Type B pancreatic cell (in vitro differentiated cells): ENCODE measurements around the gene CYTH1. TPM values are rescaled to one million over a fixed set of nuclear protein-coding genes. Genes with fewer than 3 reads are reported as not detected.

Experiments
- DNase-seq: peaks from one replicate; pipeline ENCODE4 v3.0.0; 2021; ENCODE audit warnings: mixed read lengths; ENCODE audit not compliant: unreplicated experiment; ENCODE audit errors: extremely low spot score
- H3K27ac Mint-ChIP-seq: 2 replicates; pipeline ENCODE4 v1.8.0; 2021; ENCODE audit warnings: mild to moderate bottlenecking, mixed read lengths
- H3K27me3 Mint-ChIP-seq: 2 replicates; pipeline ENCODE4 v1.8.0; 2021; ENCODE audit warnings: mixed read lengths
- H3K36me3 Mint-ChIP-seq: 2 replicates; pipeline ENCODE4 v1.8.0; 2021; ENCODE audit warnings: mixed read lengths
- H3K4me1 Mint-ChIP-seq: one replicate; pipeline ENCODE4 v1.8.0; 2021; ENCODE audit warnings: mixed read lengths; ENCODE audit not compliant: unreplicated experiment
- H3K4me3 Mint-ChIP-seq: 2 replicates; pipeline ENCODE4 v1.8.0; 2021; ENCODE audit warnings: mild to moderate bottlenecking, mixed read lengths
- H3K9me3 Mint-ChIP-seq: 2 replicates; pipeline ENCODE4 v1.8.0; 2021; ENCODE audit warnings: mixed read lengths
- total RNA-seq: library from RNA; stranded (reverse); gene quantifications from 2 replicates; pipeline ENCODE4 v1.2.1, GENCODE V29; 2021; ENCODE audit warnings: low replicate concordance
- TF ChIP-seq, protein P1 (sequence below): fragments of 200-600 bp; sonication (generic); conservative IDR thresholded peaks from 2 replicates; pipeline ENCODE4 v1.5.0; 2021; ENCODE audit warnings: antibody characterized with exemption, mild to moderate bottlenecking

The CYTH1 gene
- total RNA-seq, 1 donor from 2014 or later = 30.3 TPM

DNA sequence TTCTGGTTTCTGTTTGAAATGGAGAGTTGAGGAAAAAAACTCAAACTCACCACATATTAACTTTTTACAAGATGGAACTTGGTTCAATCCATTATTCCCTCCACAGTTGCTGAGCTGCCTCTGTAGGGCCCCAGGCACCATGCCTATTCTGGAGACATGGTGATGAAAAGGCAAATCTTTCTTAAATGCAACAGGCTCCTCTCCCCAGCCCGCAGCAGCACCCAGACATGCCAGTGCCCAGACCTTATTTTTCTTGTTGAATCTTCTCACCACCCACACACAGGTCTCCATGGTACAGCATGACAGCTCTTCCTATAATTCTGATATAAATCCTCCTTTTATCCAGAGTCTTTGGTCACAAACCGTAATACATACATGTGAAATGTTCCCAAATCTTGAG lies 7.6 kb downstream of the CYTH1 start:
- TF ChIP-seq, protein P1, sequence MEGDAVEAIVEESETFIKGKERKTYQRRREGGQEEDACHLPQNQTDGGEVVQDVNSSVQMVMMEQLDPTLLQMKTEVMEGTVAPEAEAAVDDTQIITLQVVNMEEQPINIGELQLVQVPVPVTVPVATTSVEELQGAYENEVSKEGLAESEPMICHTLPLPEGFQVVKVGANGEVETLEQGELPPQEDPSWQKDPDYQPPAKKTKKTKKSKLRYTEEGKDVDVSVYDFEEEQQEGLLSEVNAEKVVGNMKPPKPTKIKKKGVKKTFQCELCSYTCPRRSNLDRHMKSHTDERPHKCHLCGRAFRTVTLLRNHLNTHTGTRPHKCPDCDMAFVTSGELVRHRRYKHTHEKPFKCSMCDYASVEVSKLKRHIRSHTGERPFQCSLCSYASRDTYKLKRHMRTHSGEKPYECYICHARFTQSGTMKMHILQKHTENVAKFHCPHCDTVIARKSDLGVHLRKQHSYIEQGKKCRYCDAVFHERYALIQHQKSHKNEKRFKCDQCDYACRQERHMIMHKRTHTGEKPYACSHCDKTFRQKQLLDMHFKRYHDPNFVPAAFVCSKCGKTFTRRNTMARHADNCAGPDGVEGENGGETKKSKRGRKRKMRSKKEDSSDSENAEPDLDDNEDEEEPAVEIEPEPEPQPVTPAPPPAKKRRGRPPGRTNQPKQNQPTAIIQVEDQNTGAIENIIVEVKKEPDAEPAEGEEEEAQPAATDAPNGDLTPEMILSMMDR = no peak
- peaks cover 29% of the 10 kb centered on the region for H3K4me1 Mint-ChIP-seq
- H3K9me3 Mint-ChIP-seq = no peaks in the 10 kb centered on the region
- H3K27ac Mint-ChIP-seq = peak overlapping the region; percentile 67
- peak overlapping the region; percentile 44 for H3K4me3 Mint-ChIP-seq
- peaks cover 12% of the 10 kb centered on the region for H3K36me3 Mint-ChIP-seq
- no peaks in the 10 kb centered on the region for H3K27me3 Mint-ChIP-seq
- DNase-seq = no peak

DNA sequence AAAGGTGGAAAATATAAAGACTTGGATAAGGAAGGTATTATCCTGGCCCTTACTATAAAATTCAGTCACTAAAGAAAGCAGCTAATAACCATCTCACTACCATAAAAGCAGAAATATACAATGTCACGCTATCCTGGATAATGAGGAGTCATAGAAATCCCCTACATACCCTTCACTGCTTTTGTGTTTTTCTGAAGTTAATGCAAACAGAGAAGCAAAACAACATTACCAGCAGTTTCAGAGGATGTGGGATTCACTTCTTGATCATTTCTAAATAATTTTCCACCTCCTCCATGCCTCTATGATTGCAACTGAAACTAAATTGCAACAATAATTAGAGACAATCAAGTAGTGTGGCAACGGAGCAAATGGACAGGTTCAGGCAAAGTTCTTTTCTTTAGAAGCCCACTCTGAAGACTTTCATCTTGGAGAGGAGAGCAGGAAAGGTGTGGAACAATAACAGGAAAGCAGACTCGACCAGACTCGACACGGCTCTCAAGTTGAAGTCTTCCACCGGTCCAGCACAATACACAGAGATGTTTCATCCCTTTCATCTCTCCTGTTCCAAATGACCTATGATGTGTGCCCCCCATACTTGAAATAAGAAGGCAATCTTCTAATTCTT lies 10.2 kb downstream of the CYTH1 start:
- H3K9me3 Mint-ChIP-seq = no peaks in the 10 kb centered on the region
- no peak for DNase-seq
- H3K36me3 Mint-ChIP-seq = peaks cover 12% of the 10 kb centered on the region
- peaks cover 27% of the 10 kb centered on the region for H3K4me1 Mint-ChIP-seq
- peak overlapping the region; percentile 21 for H3K27ac Mint-ChIP-seq
- TF ChIP-seq, protein P1 = no peak
- H3K4me3 Mint-ChIP-seq = no peak overlapping the region
- no peaks in the 10 kb centered on the region for H3K27me3 Mint-ChIP-seq

DNA sequence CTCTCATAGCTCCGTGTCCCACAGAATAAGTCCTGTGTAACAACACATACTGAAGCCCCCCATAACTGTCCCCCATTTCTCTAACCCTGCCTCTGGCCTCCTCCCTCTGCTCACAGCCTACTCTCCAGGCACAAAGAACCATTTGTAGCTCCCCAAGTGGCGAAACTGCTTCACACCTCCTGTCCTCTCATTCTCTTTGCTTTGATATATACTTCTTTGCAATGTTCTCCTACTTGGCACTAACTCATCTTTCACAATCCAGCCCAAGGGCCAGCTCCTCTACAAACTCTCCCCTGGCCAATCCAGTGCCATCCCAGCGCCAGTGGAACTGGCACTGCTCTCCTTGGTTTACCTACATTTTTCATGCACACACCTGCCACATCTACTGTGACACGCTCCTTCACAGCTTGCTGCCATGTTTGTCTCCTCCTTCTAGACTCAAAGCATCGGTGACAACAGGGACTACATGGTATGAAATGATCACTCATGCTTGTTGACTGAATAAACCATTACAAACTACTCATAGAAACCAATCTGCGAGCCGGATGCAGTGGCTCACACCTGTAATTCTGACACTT lies 12.8 kb downstream of the CYTH1 start:
- Mint-ChIP-seq H3K27ac (no peak overlapping the region), H3K4me1 (peaks cover 23% of the 10 kb centered on the region), H3K4me3 (no peak overlapping the region), H3K27me3 (no peaks in the 10 kb centered on the region), H3K9me3 (no peaks in the 10 kb centered on the region), H3K36me3 (peaks cover 8% of the 10 kb centered on the region)
- TF ChIP-seq, protein P1 = no peak
- no peak for DNase-seq

DNA sequence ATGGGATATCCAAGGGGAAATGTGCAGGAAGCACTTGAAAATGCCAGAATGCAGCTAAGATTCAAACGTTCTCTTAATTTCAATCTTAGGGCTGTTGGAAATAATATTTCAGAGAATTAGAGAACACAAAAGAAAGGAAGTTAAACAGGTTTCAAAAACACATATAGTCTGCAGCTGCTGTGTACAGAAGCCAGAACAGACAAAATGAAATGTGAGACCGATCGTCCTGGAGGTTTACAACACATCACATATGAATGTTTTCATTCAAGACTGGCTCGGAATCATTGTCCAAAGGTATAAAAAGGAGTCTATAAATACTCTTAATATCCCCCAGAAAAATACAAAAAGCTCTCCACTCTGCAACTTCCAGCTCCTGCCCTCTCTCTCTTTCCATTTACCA lies 14.3 kb downstream of the CYTH1 start:
- peaks cover 16% of the 10 kb centered on the region for H3K4me1 Mint-ChIP-seq
- H3K27ac Mint-ChIP-seq = no peak overlapping the region
- DNase-seq = no peak
- TF ChIP-seq, protein P1 = no peak
- no peaks in the 10 kb centered on the region for H3K9me3 Mint-ChIP-seq
- no peaks in the 10 kb centered on the region for H3K27me3 Mint-ChIP-seq
- peaks cover 8% of the 10 kb centered on the region for H3K36me3 Mint-ChIP-seq
- no peak overlapping the region for H3K4me3 Mint-ChIP-seq

DNA sequence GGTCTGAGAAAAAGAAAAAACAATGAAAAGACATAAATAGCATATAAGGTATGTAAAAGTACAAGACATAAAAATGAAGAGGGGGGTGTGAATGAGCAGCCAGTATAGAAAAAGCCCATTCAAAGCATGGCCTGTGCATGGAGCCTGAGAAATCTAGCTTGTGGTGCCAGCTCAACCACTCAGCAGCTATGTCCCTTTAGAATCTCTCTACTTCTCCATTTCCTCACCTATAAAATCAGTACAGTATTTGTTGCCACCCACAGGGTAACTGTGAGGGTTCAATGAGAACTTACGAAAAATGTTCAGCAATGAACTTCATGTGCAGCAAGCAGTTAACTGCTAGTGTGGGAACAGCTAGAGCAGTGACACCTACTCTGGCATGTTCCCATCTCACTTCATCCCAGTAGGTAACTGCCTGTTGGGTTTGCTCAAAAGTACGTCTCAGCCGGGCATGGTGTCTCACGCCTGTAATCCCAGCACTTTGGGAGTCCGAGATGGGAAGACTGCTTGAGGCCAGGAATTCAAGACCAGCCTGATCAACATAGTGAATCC lies 15.3 kb downstream of the CYTH1 start:
- H3K27ac Mint-ChIP-seq = no peak overlapping the region
- peaks cover 17% of the 10 kb centered on the region for H3K4me1 Mint-ChIP-seq
- DNase-seq = no peak
- TF ChIP-seq, protein P1 = no peak
- peaks cover 6% of the 10 kb centered on the region for H3K9me3 Mint-ChIP-seq
- H3K4me3 Mint-ChIP-seq = no peak overlapping the region
- H3K36me3 Mint-ChIP-seq = peaks cover 6% of the 10 kb centered on the region
- no peaks in the 10 kb centered on the region for H3K27me3 Mint-ChIP-seq
